ENCODE data around the gene IFITM2. TPM values are rescaled to one million over a fixed set of nuclear protein-coding genes. Genes with fewer than 3 reads are reported as not detected.

The IFITM2 gene
- total RNA-seq, 1 donor = 52.9 TPM

DNA sequence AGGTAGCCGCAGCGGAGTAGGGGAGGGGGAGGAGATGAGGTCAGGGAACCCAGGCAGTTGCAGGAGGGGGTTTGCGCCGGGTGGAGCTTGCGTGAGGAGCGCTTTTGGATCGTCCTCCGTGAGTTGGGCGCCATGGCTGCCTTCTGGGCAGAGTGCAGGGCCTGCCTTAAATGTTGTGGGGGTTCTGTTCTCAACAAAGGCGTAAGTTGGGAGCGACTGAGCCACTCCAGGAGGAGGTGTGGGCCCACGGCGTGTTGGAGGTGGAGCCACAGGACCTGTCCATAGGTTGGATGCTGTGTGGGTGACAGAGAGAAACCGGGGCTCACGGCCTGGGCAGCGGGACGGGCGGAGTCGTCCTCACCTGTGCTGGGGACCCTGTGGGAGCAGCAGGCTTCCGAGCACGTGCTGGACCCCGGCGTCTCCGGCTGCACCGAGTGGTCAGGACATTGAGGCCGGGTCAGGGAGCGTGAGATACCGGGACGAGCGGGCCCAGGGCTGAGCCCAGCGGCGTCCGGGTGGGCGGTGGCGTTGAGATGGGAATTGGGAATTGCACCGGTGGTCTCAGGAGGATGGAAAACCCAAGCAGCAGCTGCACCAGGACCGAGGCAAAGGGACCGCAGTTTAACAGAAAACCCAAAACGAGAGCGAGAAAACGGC lies 19.7 kb upstream of the IFITM2 start:
- H3K9me3 ChIP-seq (ENCODE audit: low read depth, low read length) = no peaks in the 10 kb centered on the region
- peaks cover 10% of the 10 kb centered on the region for H3K27me3 ChIP-seq (ENCODE audit: insufficient read depth, low read length)
- H3K4me3 ChIP-seq (ENCODE audit: low read length) = peak overlapping the region; percentile 57
- peaks cover 36% of the 10 kb centered on the region for H3K4me1 ChIP-seq (ENCODE audit: insufficient read depth, low read length)

GRCh38 chr11:288478-289397 lies 18.9 kb upstream of the IFITM2 start, which contains the start of gene PGGHG:
TSS of gene PGGHG (plus strand) at chr11:289126. CDS start at chr11:289817, 691 bp downstream.
- Histone ChIP-seq H3K9me3 (ENCODE audit: low read depth, low read length) (no peaks in the 10 kb centered on the region), H3K27me3 (ENCODE audit: insufficient read depth, low read length) (peaks cover 10% of the 10 kb centered on the region), H3K4me1 (ENCODE audit: insufficient read depth, low read length) (peaks cover 34% of the 10 kb centered on the region), H3K4me3 (ENCODE audit: low read length) (peak within 1 kb of the TSS; percentile 57)

GRCh38 chr11:289398-289711 lies 18.3 kb upstream of the IFITM2 start:
- Histone ChIP-seq H3K9me3 (ENCODE audit: low read depth, low read length) (no peaks in the 10 kb centered on the region), H3K4me1 (ENCODE audit: insufficient read depth, low read length) (peaks cover 29% of the 10 kb centered on the region), H3K27me3 (ENCODE audit: insufficient read depth, low read length) (peaks cover 10% of the 10 kb centered on the region), H3K4me3 (ENCODE audit: low read length) (no peak overlapping the region)

DNA sequence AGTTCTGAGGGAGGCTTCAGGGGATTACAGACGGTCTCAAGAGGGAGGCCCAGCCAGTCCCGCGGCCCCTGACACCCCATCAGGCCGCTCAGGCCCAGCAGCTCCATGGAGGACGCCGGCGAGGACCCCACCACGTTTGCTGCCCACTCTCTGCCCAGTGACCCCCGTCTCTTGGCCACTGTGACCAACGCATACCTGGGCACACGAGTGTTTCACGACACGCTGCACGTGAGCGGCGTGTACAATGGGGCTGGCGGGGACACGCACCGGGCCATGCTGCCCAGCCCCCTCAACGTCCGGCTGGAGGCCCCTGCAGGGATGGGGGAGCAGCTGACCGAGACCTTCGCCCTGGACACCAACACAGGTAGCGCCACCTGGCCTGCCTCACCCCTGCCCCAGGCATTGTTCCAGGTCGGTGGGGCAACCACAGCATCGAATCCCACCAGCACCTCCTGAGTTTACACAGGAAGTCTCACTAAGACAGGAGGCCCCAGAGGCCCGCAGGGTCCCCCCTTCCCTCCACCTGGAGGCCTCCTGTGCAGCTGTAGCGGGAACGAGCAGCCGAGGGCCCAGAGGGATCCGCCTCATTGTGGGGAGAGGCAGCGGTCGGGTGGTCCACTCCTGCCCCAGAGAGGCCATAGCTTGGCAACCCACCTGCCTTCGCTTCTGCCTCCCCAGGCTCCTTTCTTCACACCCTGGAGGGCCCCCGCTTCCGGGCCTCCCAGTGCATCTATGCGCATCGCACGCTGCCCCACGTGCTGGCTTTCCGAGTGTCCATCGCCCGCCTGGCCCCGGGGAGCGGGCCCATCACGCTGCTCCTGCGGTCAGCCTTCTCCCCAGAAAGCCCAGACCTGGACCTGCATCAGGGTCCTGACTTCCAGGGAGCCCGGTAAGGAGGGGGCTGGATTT lies 17.6 kb upstream of the IFITM2 start:
- H3K4me1 ChIP-seq (ENCODE audit: insufficient read depth, low read length) = peaks cover 29% of the 10 kb centered on the region
- peaks cover 10% of the 10 kb centered on the region for H3K27me3 ChIP-seq (ENCODE audit: insufficient read depth, low read length)
- H3K9me3 ChIP-seq (ENCODE audit: low read depth, low read length) = no peaks in the 10 kb centered on the region
- H3K4me3 ChIP-seq (ENCODE audit: low read length) = no peak overlapping the region

DNA sequence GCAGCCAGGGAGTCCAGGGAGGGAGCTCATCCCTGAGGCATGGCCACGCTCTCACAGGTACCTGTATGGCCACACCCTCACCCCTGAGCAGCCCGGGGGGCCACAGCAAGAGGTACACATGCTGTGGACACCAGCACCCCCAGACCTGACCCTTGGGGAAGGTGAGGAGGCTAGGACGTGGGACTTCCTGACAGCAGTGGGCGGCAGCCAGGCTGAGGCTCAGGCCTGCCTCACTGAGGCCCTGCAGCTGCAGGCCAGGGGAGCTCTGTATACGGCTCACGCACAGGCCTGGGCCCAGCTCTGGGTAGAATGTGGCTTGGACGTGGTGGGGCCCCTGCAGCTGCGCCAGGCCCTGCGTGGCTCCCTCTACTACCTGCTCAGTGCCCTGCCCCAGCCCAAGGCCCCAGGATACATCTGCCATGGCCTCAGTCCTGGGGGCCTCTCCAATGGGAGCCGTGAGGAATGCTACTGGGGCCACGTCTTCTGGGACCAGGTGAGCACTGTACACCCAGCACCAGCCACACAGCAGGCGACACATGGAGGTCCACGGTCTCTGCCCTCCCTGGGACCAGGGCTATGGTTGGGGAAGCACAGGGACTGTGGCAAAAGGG lies 16.9 kb upstream of the IFITM2 start:
- peaks cover 10% of the 10 kb centered on the region for H3K27me3 ChIP-seq (ENCODE audit: insufficient read depth, low read length)
- H3K4me3 ChIP-seq (ENCODE audit: low read length) = no peak overlapping the region
- no peaks in the 10 kb centered on the region for H3K9me3 ChIP-seq (ENCODE audit: low read depth, low read length)
- H3K4me1 ChIP-seq (ENCODE audit: insufficient read depth, low read length) = peaks cover 29% of the 10 kb centered on the region

GRCh38 chr11:291281-292210 lies 16.1 kb upstream of the IFITM2 start:
- peaks cover 10% of the 10 kb centered on the region for H3K27me3 ChIP-seq (ENCODE audit: insufficient read depth, low read length)
- no peak overlapping the region for H3K4me3 ChIP-seq (ENCODE audit: low read length)
- H3K9me3 ChIP-seq (ENCODE audit: low read depth, low read length) = no peaks in the 10 kb centered on the region
- H3K4me1 ChIP-seq (ENCODE audit: insufficient read depth, low read length) = peaks cover 29% of the 10 kb centered on the region

DNA sequence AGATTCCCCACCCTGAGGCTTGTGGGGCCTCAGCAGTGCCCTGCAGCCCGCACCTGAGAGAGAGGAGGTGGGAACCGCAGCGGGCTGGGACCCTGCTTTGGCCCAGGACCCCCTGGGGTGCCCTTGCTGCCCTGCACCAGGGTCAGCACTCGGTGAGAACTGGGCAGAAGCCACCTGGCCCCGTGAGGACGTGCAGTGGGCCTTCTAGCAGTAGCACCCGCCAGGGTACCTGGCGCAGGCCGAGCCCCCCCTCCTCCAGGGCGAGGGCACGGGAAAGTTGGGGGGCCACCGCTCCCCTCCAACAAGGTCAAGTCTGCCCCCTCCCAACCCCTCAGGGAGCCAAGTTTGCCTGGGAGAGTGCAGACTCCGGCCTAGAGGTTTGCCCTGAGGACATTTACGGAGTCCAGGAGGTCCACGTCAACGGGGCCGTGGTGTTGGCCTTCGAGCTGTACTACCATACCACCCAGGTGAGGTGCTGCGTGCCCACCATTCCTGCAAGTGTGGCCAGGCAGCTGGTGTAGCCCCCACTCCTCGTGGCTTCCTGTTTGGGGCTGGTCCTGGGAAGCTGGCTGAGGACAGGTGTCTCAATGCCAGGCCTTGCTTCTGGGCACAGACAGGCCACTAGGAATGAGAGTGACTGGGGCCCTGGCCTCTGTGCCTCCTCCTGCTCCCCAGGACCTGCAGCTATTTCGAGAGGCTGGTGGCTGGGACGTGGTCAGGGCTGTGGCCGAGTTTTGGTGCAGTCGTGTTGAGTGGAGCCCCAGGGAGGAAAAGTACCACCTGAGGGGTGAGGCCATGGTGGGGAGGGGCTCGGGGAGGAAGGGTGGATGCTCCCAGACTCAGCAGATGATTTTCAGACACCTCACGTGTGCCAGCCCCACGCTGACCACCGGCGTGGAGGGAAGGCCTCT lies 15.2 kb upstream of the IFITM2 start:
- H3K4me3 ChIP-seq (ENCODE audit: low read length) = no peak overlapping the region
- peaks cover 31% of the 10 kb centered on the region for H3K4me1 ChIP-seq (ENCODE audit: insufficient read depth, low read length)
- H3K27me3 ChIP-seq (ENCODE audit: insufficient read depth, low read length) = peaks cover 5% of the 10 kb centered on the region
- no peaks in the 10 kb centered on the region for H3K9me3 ChIP-seq (ENCODE audit: low read depth, low read length)

DNA sequence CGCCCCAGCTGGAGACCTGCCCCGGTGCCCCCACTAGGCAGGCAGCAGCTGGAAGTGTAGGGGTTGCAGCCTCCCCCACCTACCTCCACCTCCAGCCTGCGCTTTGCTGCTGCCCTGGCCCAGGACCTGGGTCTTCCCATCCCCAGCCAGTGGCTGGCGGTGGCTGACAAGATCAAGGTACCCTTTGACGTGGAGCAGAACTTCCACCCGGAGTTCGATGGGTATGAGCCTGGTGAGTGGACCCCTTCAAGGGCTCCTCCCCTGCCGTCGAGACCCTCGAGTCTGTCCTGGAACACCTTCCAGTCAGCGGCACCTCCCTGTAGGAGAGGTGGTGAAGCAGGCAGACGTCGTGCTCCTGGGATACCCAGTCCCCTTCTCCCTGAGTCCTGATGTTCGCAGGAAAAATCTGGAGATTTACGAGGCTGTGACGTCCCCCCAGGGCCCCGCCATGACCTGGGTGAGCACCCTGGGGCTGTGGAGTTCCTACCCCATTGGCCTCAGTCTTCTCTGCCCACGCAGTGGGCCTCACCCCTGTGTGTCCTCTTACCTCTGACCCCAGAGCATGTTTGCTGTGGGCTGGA lies 14.3 kb upstream of the IFITM2 start:
- Histone ChIP-seq H3K27me3 (ENCODE audit: insufficient read depth, low read length) (no peaks in the 10 kb centered on the region), H3K4me3 (ENCODE audit: low read length) (no peak overlapping the region), H3K9me3 (ENCODE audit: low read depth, low read length) (no peaks in the 10 kb centered on the region), H3K4me1 (ENCODE audit: insufficient read depth, low read length) (peaks cover 33% of the 10 kb centered on the region)

DNA sequence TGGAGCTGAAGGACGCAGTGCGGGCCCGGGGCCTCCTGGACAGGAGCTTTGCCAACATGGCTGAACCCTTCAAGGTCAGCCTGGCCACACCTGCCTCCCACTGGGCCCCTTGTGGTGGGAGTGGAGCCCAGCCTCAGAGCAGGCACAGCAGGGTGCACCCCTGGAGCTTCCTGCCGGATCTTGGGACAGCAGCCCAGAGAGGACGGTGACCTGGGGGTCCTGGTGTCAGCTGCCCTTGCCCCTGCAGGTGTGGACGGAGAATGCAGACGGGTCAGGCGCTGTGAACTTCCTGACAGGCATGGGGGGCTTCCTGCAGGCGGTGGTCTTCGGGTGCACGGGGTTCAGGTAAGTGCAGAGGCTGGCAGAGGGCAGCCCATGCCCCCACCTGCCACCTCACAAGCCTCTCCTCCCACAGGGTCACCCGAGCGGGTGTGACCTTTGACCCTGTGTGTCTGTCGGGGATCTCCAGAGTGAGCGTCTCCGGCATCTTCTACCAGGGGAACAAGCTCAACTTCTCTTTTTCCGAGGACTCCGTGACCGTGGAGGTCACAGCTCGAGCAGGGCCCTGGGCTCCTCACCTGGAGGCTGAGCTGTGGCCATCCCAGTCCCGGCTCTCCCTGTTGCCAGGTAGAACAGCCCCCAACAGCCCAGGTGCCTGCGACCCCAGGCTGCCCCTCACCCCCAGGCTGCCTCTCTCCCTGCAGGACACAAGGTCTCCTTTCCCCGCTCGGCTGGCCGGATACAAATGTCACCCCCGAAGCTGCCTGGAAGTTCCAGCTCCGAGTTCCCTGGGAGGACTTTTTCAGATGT lies 13.6 kb upstream of the IFITM2 start:
- peaks cover 33% of the 10 kb centered on the region for H3K4me1 ChIP-seq (ENCODE audit: insufficient read depth, low read length)
- no peaks in the 10 kb centered on the region for H3K27me3 ChIP-seq (ENCODE audit: insufficient read depth, low read length)
- no peak overlapping the region for H3K4me3 ChIP-seq (ENCODE audit: low read length)
- H3K9me3 ChIP-seq (ENCODE audit: low read depth, low read length) = no peaks in the 10 kb centered on the region

DNA sequence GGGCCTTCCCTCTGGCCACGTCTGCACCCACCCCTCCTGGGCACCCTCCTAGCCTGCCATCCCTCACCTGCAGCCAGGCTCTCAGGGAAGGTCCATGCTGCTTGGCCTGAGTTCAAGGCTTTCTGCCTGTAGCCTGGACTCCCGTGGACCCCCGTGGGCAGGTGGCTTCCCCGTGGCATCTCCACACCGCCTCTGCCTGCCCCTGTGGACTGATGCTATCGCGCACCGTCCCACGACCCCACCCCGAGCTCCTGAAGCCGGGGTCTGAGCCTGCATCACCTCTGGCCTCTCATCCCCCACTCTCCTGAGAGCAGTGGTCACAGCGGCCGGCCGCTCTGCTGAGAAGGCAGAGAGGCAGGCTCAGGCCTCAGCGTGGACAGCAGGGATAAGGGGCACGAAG lies 12.8 kb upstream of the IFITM2 start:
- H3K27me3 ChIP-seq (ENCODE audit: insufficient read depth, low read length) = no peaks in the 10 kb centered on the region
- no peaks in the 10 kb centered on the region for H3K9me3 ChIP-seq (ENCODE audit: low read depth, low read length)
- no peak overlapping the region for H3K4me3 ChIP-seq (ENCODE audit: low read length)
- peaks cover 29% of the 10 kb centered on the region for H3K4me1 ChIP-seq (ENCODE audit: insufficient read depth, low read length)

DNA sequence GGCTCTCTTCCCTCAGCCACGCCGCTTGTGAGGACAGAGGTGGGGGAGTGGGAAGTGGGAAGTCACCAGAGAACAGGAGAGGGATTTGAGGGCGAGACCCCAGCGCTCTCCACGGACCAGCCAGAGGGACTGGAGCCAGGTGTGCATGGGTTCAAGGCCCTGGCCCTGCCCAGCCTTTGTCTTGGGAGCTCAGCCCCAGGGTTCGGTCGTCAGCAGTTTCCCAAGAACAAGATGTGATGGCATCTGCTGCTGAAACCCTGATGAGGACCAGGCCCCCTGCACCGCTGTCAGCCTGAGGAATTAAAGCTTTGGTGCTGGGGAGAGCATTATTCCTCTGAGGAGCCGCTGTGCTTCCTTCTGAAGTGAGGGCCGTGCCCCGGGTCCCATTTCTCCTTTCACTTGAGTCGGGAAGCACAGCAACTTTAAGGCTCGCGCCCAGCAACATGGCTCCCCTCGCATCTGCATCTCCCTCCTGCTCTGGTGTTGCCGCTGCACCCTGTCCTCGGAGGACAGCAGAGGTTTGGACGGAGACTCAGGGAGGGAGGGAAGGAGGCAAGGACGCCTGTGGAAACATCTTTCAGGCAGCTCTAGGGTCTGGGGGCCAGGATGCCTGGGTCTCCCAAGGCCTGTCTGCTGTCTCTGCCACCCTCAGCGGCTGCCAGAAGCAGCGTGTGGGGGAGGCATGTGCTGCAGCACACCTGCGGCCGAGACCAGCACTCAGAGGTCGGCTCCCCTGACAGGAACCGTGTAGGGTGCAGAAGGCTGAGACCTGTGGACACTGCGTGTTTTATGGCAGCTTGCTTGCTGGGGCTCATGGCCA lies 12.1 kb upstream of the IFITM2 start:
- H3K4me3 ChIP-seq (ENCODE audit: low read length) = no peak overlapping the region
- peaks cover 21% of the 10 kb centered on the region for H3K4me1 ChIP-seq (ENCODE audit: insufficient read depth, low read length)
- no peaks in the 10 kb centered on the region for H3K9me3 ChIP-seq (ENCODE audit: low read depth, low read length)
- no peaks in the 10 kb centered on the region for H3K27me3 ChIP-seq (ENCODE audit: insufficient read depth, low read length)

Data from mononuclear cell (primary cell).